Transverse colon (tissue), 4 donors: ENCODE data around the gene TMEM86A.

ENCODE experiments used
- EP300 ChIP-seq: sonication (generic); formaldehyde crosslinking; IDR thresholded peaks from one replicate; pipeline ENCODE4 v1.6.1; 2017; ENCODE audit warnings: antibody characterized with exemption, low read depth
- POLR2A ChIP-seq: fragments of 450-650 bp; IDR thresholded peaks from one replicate; pipeline ENCODE4 v1.6.1; 2016; ENCODE audit warnings: antibody characterized with exemption, mild to moderate bottlenecking, moderate library complexity
- POLR2AphosphoS5 ChIP-seq, 3 donors: sonication (generic); formaldehyde crosslinking; IDR thresholded peaks; one replicate each; pipeline ENCODE4 v1.6.1; 2016; ENCODE audit warnings: antibody characterized with exemption in 3 of 3
- TF ChIP-seq, protein P1 (sequence below), 5 experiments: fragments of 200-600 bp in 3 of 5; fragments of 450-650 bp in 2 of 5; sonication (generic) in 3 of 5; IDR thresholded peaks; 1 replicate in 2 of 5; 2 replicates in 3 of 5; pipeline ENCODE4 v1.5.1; 2016 to 2017; ENCODE audit warnings: antibody characterized with exemption in 5 of 5, inconsistent platforms in 3 of 5, mild to moderate bottlenecking in 2 of 5, moderate library complexity in 1 of 5

GRCh38 chr11:18706330-18707243, 8.0 kb downstream of the TMEM86A start:
- TF ChIP-seq, protein P1, sequence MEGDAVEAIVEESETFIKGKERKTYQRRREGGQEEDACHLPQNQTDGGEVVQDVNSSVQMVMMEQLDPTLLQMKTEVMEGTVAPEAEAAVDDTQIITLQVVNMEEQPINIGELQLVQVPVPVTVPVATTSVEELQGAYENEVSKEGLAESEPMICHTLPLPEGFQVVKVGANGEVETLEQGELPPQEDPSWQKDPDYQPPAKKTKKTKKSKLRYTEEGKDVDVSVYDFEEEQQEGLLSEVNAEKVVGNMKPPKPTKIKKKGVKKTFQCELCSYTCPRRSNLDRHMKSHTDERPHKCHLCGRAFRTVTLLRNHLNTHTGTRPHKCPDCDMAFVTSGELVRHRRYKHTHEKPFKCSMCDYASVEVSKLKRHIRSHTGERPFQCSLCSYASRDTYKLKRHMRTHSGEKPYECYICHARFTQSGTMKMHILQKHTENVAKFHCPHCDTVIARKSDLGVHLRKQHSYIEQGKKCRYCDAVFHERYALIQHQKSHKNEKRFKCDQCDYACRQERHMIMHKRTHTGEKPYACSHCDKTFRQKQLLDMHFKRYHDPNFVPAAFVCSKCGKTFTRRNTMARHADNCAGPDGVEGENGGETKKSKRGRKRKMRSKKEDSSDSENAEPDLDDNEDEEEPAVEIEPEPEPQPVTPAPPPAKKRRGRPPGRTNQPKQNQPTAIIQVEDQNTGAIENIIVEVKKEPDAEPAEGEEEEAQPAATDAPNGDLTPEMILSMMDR (IDR thresholded peaks at IDR 0.05) = no peak
- TF ChIP-seq POLR2A = peak; percentile 35
- TF ChIP-seq POLR2AphosphoS5 (IDR thresholded peaks at IDR 0.05) = peak in 1 of 3 donors; percentile 50
- TF ChIP-seq EP300 = no peak
